ENCODE results near the gene RAP1GAP.

GRCh38 chr1:21673277-21673780, 4.2 kb upstream of the RAP1GAP start:
- no peak for TF ChIP-seq CTCF (IDR thresholded peaks at IDR 0.05; ENCODE audit: borderline replicate concordance, extremely low read depth, low read length, poor library complexity, severe bottlenecking)
- TF ChIP-seq EZH2 (IDR thresholded peaks at IDR 0.05; ENCODE audit: borderline replicate concordance, low read depth, low read length, severe bottlenecking): no peak
